ENCODE results near the gene RBM4B.

RBM4B gene

GRCh38 chr11:66696146-66696545, 18.5 kb upstream of the RBM4B start:
- Histone ChIP-seq H3K27me3 (ENCODE audit: control insufficient read depth in 5 of 5, insufficient read depth in 4 of 5, low read length in 5 of 5) (peaks cover 0 to 2% (median 0%) of the 10 kb centered on the region in 5 donors), H3K36me3 (ENCODE audit: control insufficient read depth in 5 of 5, insufficient read depth in 5 of 5, low read length in 5 of 5) (peaks cover 0 to 10% (median 0%) of the 10 kb centered on the region in 5 donors), H3K27ac (ENCODE audit: low read depth, low read length) (no peak overlapping the region), H3K4me1 (ENCODE audit: control insufficient read depth in 5 of 5, insufficient read depth in 5 of 5, low read length in 5 of 5) (peaks cover 0 to 2% (median 0%) of the 10 kb centered on the region in 5 donors), H3K9ac (ENCODE audit: low read length in 5 of 5) (no peak overlapping the region), H3K9me3 (ENCODE audit: control insufficient read depth in 5 of 5, low read length in 5 of 5) (peaks cover 0 to 7% (median 0%) of the 10 kb centered on the region in 5 donors), H3K4me3 (ENCODE audit: low read depth in 1 of 5, low read length in 5 of 5) (no peak overlapping the region)

GRCh38 chr11:66694732-66695207, 17.1 kb upstream of the RBM4B start:
- Histone ChIP-seq H3K4me1 (ENCODE audit: control insufficient read depth in 5 of 5, insufficient read depth in 5 of 5, low read length in 5 of 5) (peaks cover 0 to 2% (median 0%) of the 10 kb centered on the region in 5 donors), H3K36me3 (ENCODE audit: control insufficient read depth in 5 of 5, insufficient read depth in 5 of 5, low read length in 5 of 5) (peaks cover 0 to 5% (median 0%) of the 10 kb centered on the region in 5 donors), H3K27ac (ENCODE audit: low read depth, low read length) (no peak overlapping the region), H3K27me3 (ENCODE audit: control insufficient read depth in 5 of 5, insufficient read depth in 4 of 5, low read length in 5 of 5) (peaks cover 0 to 2% (median 0%) of the 10 kb centered on the region in 5 donors), H3K9me3 (ENCODE audit: control insufficient read depth in 5 of 5, low read length in 5 of 5) (peaks cover 0 to 5% (median 0%) of the 10 kb centered on the region in 5 donors), H3K9ac (ENCODE audit: low read length in 5 of 5) (no peak overlapping the region), H3K4me3 (ENCODE audit: low read depth in 1 of 5, low read length in 5 of 5) (no peak overlapping the region)

GRCh38 chr11:66694056-66694410, 16.3 kb upstream of the RBM4B start:
- Histone ChIP-seq H3K4me3 (ENCODE audit: low read depth in 1 of 5, low read length in 5 of 5) (no peak overlapping the region), H3K4me1 (ENCODE audit: control insufficient read depth in 5 of 5, insufficient read depth in 5 of 5, low read length in 5 of 5) (peaks cover 0 to 2% (median 0%) of the 10 kb centered on the region in 5 donors), H3K9me3 (ENCODE audit: control insufficient read depth in 5 of 5, low read length in 5 of 5) (no peaks in the 10 kb centered on the region), H3K27ac (ENCODE audit: low read depth, low read length) (no peak overlapping the region), H3K9ac (ENCODE audit: low read length in 5 of 5) (no peak overlapping the region), H3K27me3 (ENCODE audit: control insufficient read depth in 5 of 5, insufficient read depth in 4 of 5, low read length in 5 of 5) (peaks cover 0 to 2% (median 0%) of the 10 kb centered on the region in 5 donors), H3K36me3 (ENCODE audit: control insufficient read depth in 5 of 5, insufficient read depth in 5 of 5, low read length in 5 of 5) (peaks cover 0 to 5% (median 0%) of the 10 kb centered on the region in 5 donors)

DNA sequence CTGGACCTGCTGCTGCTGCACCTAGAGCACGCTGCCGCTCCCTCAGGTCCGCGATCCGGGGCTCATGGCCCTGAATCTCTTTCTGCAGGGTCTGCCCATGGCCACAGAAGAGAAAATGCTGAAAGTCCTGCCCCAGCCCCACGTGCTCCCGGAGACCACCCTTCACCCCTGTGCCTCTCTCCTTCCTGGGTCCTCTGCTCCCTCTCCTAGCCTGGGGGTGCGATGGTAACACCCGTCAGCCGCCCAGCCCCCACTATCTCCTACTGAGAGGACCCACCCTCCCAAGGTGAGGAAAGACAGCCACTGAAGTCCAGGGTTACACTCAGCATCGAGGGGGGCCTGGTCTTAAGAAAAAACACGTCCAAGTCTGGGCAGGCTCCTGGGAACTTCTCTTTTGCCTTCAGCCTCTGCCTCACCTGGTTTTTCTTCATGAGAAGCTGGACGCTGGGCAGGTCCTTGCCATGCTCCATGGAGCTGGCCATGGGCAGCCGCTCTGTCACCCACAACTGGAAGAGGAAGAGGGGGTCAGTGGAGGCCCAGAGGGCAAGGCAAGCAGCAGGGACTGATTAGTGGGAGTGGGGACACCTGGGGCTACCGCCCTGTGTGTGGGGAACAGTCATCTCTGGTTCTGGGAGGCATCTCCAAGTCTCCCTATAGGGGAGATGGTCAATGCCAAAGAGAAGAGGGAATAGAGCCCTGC, 15.8 kb upstream of the RBM4B start:
- H3K4me3 ChIP-seq (ENCODE audit: low read depth in 1 of 5, low read length in 5 of 5), result no peak overlapping the region
- H3K36me3 ChIP-seq (ENCODE audit: control insufficient read depth in 5 of 5, insufficient read depth in 5 of 5, low read length in 5 of 5), result peaks cover 0 to 8% (median 0%) of the 10 kb centered on the region in 5 donors
- peaks cover 0 to 3% (median 0%) of the 10 kb centered on the region in 5 donors for H3K27me3 ChIP-seq (ENCODE audit: control insufficient read depth in 5 of 5, insufficient read depth in 4 of 5, low read length in 5 of 5)
- no peak overlapping the region for H3K27ac ChIP-seq (ENCODE audit: low read depth, low read length)
- peaks cover 0 to 2% (median 0%) of the 10 kb centered on the region in 5 donors for H3K4me1 ChIP-seq (ENCODE audit: control insufficient read depth in 5 of 5, insufficient read depth in 5 of 5, low read length in 5 of 5)
- no peak overlapping the region for H3K9ac ChIP-seq (ENCODE audit: low read length in 5 of 5)
- H3K9me3 ChIP-seq (ENCODE audit: control insufficient read depth in 5 of 5, low read length in 5 of 5), result no peaks in the 10 kb centered on the region

DNA sequence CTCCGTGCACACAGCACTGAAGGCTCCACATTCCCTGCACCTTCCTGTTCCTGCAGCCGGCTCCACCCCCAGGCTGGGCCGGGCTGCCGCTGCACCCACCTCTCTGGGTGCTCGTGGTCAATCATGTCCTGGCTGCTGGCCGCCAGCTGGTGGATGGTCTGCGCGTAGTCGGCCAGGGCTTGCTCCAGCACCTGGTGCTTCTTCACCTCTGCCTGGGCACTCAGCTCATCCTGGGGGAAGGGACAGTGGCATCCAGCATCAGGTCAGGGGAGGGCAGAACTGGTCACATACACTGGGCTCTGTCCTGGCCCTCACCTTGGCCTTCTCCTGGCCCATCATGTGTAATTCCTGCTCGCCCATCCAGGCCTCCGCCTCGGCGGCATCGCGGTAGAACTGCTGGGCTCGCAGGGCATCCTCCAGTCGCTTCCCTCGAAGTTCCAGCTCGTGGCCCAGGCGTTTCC, 15.2 kb upstream of the RBM4B start:
- Histone ChIP-seq H3K4me3 (ENCODE audit: low read depth in 1 of 5, low read length in 5 of 5) (no peak overlapping the region), H3K9me3 (ENCODE audit: control insufficient read depth in 5 of 5, low read length in 5 of 5) (no peaks in the 10 kb centered on the region), H3K27ac (ENCODE audit: low read depth, low read length) (no peak overlapping the region), H3K27me3 (ENCODE audit: control insufficient read depth in 5 of 5, insufficient read depth in 4 of 5, low read length in 5 of 5) (peaks cover 0 to 3% (median 0%) of the 10 kb centered on the region in 5 donors), H3K9ac (ENCODE audit: low read length in 5 of 5) (no peak overlapping the region), H3K36me3 (ENCODE audit: control insufficient read depth in 5 of 5, insufficient read depth in 5 of 5, low read length in 5 of 5) (peaks cover 0 to 8% (median 0%) of the 10 kb centered on the region in 5 donors), H3K4me1 (ENCODE audit: control insufficient read depth in 5 of 5, insufficient read depth in 5 of 5, low read length in 5 of 5) (peaks cover 0 to 2% (median 0%) of the 10 kb centered on the region in 5 donors)

GRCh38 chr11:66692446-66692845, 14.8 kb upstream of the RBM4B start:
- H3K4me1 ChIP-seq (ENCODE audit: control insufficient read depth in 5 of 5, insufficient read depth in 5 of 5, low read length in 5 of 5), result peaks cover 0 to 2% (median 0%) of the 10 kb centered on the region in 5 donors
- no peaks in the 10 kb centered on the region for H3K9me3 ChIP-seq (ENCODE audit: control insufficient read depth in 5 of 5, low read length in 5 of 5)
- no peak overlapping the region for H3K9ac ChIP-seq (ENCODE audit: low read length in 5 of 5)
- peaks cover 0 to 8% (median 0%) of the 10 kb centered on the region in 5 donors for H3K36me3 ChIP-seq (ENCODE audit: control insufficient read depth in 5 of 5, insufficient read depth in 5 of 5, low read length in 5 of 5)
- peaks cover 0 to 3% (median 0%) of the 10 kb centered on the region in 5 donors for H3K27me3 ChIP-seq (ENCODE audit: control insufficient read depth in 5 of 5, insufficient read depth in 4 of 5, low read length in 5 of 5)
- no peak overlapping the region for H3K27ac ChIP-seq (ENCODE audit: low read depth, low read length)
- H3K4me3 ChIP-seq (ENCODE audit: low read depth in 1 of 5, low read length in 5 of 5), result no peak overlapping the region

DNA sequence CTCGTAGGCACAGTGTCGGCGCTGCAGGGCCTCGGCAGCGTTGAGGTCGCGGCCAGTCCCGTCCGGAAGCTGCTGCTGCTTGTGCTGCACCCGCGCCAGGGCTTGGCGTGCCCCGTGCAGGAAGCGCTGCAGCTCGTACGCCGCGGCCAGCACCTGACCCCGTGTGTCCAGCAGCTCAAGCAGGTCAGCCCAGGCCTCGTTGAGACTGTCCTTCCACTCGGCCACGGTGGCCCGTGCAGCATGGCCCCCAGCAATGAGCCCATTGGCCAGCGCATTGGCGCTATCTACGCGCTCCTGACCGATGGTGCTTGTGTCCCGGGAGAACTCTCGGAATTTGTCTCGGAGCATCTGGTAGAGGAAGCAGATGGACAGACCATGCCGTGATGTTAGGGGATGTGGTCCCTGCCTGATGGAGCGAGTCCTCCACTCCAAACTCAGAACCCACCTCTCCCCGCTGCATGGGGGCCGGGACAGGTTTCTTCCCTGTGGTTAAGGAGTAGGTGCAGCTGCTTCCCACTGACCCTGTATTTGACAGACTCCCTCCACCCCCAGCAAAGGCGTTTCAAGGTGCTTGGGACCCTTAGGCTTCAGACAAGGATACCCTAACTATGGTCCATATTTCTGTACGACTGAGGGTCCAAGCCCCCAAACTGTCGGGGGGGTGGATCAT, 13.8 kb upstream of the RBM4B start:
- Histone ChIP-seq H3K36me3 (ENCODE audit: control insufficient read depth in 5 of 5, insufficient read depth in 5 of 5, low read length in 5 of 5) (peaks cover 0 to 8% (median 0%) of the 10 kb centered on the region in 5 donors), H3K9me3 (ENCODE audit: control insufficient read depth in 5 of 5, low read length in 5 of 5) (no peaks in the 10 kb centered on the region), H3K27ac (ENCODE audit: low read depth, low read length) (no peak overlapping the region), H3K9ac (ENCODE audit: low read length in 5 of 5) (no peak overlapping the region), H3K27me3 (ENCODE audit: control insufficient read depth in 5 of 5, insufficient read depth in 4 of 5, low read length in 5 of 5) (peaks cover 0 to 3% (median 0%) of the 10 kb centered on the region in 5 donors), H3K4me1 (ENCODE audit: control insufficient read depth in 5 of 5, insufficient read depth in 5 of 5, low read length in 5 of 5) (peaks cover 0 to 2% (median 0%) of the 10 kb centered on the region in 5 donors), H3K4me3 (ENCODE audit: low read depth in 1 of 5, low read length in 5 of 5) (no peak overlapping the region)

DNA sequence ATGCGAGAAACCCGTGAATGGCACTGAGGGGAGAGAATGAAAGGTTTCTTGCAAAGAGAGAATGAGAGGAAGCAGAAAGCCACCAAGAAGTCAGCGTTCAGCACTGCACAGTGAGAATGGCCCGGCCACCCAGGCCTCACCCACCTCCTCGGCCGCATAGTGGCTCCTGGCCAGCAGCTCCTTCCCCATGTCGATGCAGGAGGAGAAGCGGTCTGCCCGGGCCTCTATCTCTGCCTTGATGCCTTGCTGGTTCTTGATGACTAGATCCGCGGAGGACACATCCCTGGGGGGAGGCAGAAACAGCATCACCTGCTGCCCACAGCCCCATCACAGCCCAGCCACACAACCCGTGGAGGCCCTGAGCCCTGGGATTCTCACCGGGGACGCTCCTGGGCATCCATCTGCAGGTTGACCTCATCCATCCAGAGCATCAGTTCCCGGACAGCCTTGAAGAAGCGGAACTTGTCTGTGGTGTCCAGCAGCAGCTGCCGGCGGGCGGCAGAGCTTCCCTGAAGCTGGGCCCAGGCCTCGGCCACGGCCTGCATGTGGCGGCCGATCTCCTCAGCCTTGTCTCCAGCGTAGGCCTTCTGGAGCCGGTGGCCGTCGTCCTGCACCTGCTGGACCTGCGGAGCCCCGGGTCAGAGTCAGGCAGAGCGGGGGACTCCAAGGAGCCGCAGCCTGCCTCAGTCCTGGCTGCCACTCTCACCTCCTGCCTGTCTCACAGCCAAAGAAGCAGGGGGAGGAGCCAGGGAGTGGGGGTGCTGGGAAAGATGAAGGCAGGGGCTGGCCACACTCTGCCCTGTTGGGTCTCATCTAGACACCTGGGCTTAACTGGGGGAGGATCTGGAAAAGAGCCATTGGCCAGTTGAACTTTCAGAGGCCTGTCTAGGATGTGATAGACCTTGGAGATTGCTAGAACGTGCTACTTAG, 12.2 kb upstream of the RBM4B start:
- H3K9me3 ChIP-seq (ENCODE audit: control insufficient read depth in 5 of 5, low read length in 5 of 5), result no peaks in the 10 kb centered on the region
- peaks cover 0 to 2% (median 0%) of the 10 kb centered on the region in 5 donors for H3K4me1 ChIP-seq (ENCODE audit: control insufficient read depth in 5 of 5, insufficient read depth in 5 of 5, low read length in 5 of 5)
- peaks cover 0 to 8% (median 0%) of the 10 kb centered on the region in 5 donors for H3K36me3 ChIP-seq (ENCODE audit: control insufficient read depth in 5 of 5, insufficient read depth in 5 of 5, low read length in 5 of 5)
- H3K27ac ChIP-seq (ENCODE audit: low read depth, low read length), result no peak overlapping the region
- no peak overlapping the region for H3K9ac ChIP-seq (ENCODE audit: low read length in 5 of 5)
- H3K4me3 ChIP-seq (ENCODE audit: low read depth in 1 of 5, low read length in 5 of 5), result no peak overlapping the region
- peaks cover 0 to 3% (median 0%) of the 10 kb centered on the region in 5 donors for H3K27me3 ChIP-seq (ENCODE audit: control insufficient read depth in 5 of 5, insufficient read depth in 4 of 5, low read length in 5 of 5)
